MM.1S (cell line): ENCODE results near the gene ERC2.

Source experiments
- CTCF ChIP-seq: fragments of 300-600 bp; sonication (generic); IDR thresholded peaks from 2 replicates; pipeline ENCODE4 v1.5.1; 2016; ENCODE audit warnings: antibody characterized with exemption, low read length, mixed read lengths
- EZH2 ChIP-seq: fragments of 300-600 bp; sonication (generic); optimal IDR thresholded peaks from 2 replicates; pipeline ENCODE3; 2017; ENCODE audit warnings: low read depth, mild to moderate bottlenecking, antibody characterized with exemption, low read length, mixed read lengths
- EZH2phosphoT487 ChIP-seq: fragments of 300-600 bp; sonication (generic); IDR thresholded peaks from 2 replicates; pipeline ENCODE4 v1.6.1; 2018; ENCODE audit warnings: antibody characterized with exemption, low read length

- TF ChIP-seq CTCF (no peak), EZH2 (no peak), EZH2phosphoT487 (no peak)
Observed at GRCh38 chr3:55541456-55541855, 926.8 kb downstream of the ERC2 start.
